Measurements from ENCODE around the gene AP3M1.
A peak's percentile ranks its signal among the peaks of the same experiment; 100 is the strongest.
"Not testable (repeated sequence)": the region's sequence is repeated elsewhere in the genome, so short reads cannot be mapped to it uniquely, and the experiment has no call there.

Gene AP3M1

GRCh38 chr10:74150204-74150989, at the start of gene AP3M1:
AP3M1 (minus strand) TSS chr10:74150828; CDS start chr10:74138379, 12,449 bp downstream.
- DNase-seq, result no peak

GRCh38 chr10:74199315-74199714, 48.7 kb upstream of the AP3M1 start:
- no peak for DNase-seq

GRCh38 chr10:74194999-74195398, 44.4 kb upstream of the AP3M1 start:
- DNase-seq, result no peak

- DNase-seq, result peak; percentile 35
These were observed 43.9 kb upstream of the AP3M1 start for GRCh38 chr10:74194545-74194944.

- DNase-seq, result peak; percentile 65
These were observed 39.9 kb upstream of the AP3M1 start for GRCh38 chr10:74190494-74190893.

GRCh38 chr10:74189999-74190421, 39.4 kb upstream of the AP3M1 start:
- peak; percentile 96 for DNase-seq

- not testable (repeated sequence) for DNase-seq
These were observed 38.0 kb upstream of the AP3M1 start for GRCh38 chr10:74188617-74189016.

- DNase-seq, result no peak
These were observed 36.6 kb upstream of the AP3M1 start for GRCh38 chr10:74187237-74187636.

GRCh38 chr10:74186678-74187077, 36.0 kb upstream of the AP3M1 start:
- DNase-seq, result no peak

GRCh38 chr10:74179111-74179710, 28.6 kb upstream of the AP3M1 start:
- DNase-seq, result peak; percentile 63

GRCh38 chr10:74178042-74178791, 27.6 kb upstream of the AP3M1 start:
- no peak for DNase-seq

- peak; percentile 55 for DNase-seq
These were observed 26.6 kb upstream of the AP3M1 start for GRCh38 chr10:74177140-74177677.

GRCh38 chr10:74176380-74177139, 25.9 kb upstream of the AP3M1 start:
- DNase-seq, result peak; percentile 98

GRCh38 chr10:74175510-74176379, 25.1 kb upstream of the AP3M1 start:
- DNase-seq, result no peak

GRCh38 chr10:74174521-74174920, 23.9 kb upstream of the AP3M1 start:
- DNase-seq, result no peak

GRCh38 chr10:74171625-74172024, 21.0 kb upstream of the AP3M1 start:
- no peak for DNase-seq

GRCh38 chr10:74167443-74167842, 16.8 kb upstream of the AP3M1 start:
- no peak for DNase-seq

GRCh38 chr10:74165530-74165901, 14.9 kb upstream of the AP3M1 start:
- DNase-seq, result peak; percentile 58

GRCh38 chr10:74164716-74165529, 14.3 kb upstream of the AP3M1 start:
- DNase-seq, result peak; percentile 62

- no peak for DNase-seq
These were observed 12.9 kb upstream of the AP3M1 start for GRCh38 chr10:74163319-74164068.
